GM18858 (cell line): ENCODE data around the gene KCNJ14.

Experiments used
- ATAC-seq: cut with Tn5 transposase; IDR thresholded peaks from one replicate; pipeline ENCODE4 v1.9.1; 2021; ENCODE audit not compliant: unreplicated experiment

Gene KCNJ14

DNA sequence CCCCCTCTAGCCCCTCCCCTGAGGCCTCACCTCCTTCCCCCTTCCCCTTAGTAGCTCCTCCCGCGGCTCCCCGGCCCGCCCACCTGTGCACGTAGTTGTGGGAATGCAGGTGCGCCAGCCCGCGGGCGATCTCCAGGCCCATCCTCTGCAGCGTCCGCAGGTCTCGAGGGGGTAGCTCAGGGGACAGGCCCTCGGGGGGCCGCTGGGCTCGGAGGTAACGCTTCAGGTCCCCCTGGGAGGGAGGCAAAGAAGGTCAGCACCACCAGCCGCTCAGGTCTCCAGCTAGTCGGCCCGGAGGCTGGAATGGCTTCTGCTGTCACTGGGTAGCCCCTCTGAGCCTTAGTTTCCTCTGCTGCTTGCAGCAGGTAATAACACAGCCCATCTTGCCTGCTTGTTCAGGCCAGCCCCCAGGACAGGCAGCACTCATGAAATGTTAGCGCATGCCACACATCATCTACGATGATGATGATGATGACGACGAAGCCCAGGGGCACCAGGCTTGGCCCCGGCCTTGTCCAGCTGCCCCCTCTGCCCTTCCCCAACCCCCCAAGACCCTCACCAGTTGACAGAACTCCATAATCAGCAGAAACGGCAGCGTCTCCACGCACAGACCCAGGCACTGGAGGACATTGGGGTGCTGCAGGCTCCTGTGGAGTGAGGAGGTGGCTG, 47.1 kb downstream of the KCNJ14 start:
- ATAC-seq = no peak

DNA sequence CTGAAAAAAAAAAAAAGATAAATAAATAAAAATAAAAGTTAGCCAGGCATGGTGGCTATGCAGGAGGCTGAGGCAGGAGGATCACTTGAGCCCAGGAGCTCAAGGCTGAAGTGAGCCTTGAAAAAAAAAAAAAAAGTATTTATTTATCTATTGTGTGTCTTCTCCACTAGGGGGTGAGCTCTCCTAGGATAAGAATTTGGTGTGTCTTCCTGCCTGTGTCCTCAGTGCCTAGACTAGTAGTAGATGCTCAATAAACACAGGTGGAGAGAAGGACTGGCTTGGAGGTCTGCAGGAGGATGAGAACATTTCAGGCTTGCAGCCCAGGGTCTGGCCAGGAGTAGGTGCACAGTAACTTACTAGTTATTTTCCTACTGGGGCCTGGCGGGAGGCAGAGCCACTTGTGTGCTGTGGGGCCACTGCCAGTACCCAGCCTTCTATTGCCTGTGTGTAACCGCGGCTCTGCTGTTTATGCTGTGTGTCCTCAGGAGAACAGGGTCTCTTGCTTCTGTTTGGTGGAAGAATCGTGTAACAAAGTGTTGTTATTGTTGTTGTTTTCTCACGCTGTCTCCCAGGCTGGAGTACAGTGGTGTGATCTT, 50.9 kb downstream of the KCNJ14 start:
- no peak for ATAC-seq

DNA sequence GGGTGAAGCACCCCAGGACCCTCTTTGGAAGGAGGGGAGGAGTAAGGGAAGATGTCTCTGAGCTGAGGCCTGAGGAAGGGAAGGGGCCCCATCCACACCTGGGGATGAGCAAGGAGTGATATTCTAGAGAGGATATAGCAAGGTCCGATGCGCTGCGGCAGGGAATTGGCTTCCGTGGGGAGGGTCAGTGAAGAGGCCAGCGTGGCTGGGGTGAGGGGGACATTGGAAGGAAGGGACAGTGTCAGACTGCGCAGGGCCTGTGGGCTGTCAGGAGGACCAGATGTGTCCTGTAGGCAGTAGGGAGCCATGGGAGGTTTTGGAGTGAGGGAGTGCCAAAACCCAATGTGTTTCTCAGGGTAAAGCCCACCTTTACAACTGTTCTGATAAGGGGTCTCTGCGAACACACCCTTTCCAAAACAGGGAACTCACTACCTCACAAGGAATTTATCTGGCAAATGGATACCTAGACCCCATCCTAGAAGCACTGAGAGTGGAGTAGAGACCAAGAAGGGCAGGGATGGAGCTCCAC, 52.6 kb downstream of the KCNJ14 start:
- no peak for ATAC-seq

DNA sequence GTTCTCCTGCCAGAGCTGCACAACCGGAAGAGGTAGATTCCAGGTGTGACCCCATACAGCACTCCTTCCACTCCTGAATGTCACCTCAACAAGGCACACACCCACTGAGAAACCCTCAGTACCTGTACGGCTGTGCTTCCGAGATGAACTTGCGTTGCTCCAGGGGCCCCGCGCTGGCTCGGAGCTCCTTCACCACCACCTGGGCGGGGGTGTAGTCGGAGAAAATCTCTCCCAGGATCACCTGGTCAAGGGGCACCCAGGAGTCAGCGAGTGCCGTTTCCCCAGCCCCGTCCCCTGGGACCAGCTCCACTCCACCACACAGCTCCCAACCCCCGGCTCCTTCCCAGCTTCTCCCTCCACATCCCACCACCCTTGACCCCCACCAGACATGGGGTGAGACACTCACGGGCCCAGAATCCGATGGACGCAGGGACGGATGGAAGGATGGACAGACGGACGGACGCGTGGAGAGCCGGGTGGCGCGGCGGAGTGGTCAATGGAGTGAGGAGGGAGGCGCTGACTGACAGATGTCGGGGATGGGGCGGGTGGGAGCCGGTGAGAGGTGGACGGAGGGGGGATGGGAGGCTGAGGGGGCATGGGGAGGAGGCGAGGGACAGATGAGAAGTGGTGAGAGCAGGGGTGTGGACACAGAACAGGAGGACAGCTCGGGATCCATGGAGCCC, 53.5 kb downstream of the KCNJ14 start:
- ATAC-seq = no peak

DNA sequence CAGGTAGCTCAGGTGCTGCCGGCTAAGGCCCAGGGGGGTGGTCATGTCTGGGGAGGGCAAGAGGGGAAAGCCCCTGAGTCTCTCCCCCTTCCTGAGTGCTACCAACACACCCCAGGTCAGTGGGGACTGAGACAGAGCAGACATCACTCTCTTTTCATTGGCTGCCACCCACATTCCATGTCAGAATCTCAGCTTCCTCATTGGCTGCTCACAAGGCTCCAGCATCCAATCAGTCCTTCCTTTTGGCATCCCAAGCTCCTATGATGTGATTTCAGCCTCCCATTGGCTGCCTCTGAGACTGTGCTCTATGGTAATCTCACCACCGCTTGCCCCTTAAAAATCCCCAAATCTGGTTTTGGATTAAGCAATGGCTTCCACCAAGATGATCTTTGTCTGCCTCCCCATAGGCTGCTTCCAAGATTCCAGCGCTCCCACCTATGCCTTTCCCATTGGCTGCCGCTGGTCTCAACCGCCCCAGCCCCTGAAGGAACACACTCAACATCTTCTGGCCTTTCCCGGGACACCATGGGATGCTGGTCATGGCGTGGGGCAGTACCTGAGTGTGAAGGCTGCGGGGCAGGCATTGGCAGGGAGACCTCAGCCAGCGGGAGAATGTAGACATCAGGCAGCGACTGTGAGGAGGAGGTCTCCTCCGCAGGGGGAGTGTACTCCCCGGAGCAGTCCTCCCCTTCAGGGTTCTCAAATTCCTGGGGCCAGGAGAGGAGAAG, 54.3 kb downstream of the KCNJ14 start:
- ATAC-seq = no peak

DNA sequence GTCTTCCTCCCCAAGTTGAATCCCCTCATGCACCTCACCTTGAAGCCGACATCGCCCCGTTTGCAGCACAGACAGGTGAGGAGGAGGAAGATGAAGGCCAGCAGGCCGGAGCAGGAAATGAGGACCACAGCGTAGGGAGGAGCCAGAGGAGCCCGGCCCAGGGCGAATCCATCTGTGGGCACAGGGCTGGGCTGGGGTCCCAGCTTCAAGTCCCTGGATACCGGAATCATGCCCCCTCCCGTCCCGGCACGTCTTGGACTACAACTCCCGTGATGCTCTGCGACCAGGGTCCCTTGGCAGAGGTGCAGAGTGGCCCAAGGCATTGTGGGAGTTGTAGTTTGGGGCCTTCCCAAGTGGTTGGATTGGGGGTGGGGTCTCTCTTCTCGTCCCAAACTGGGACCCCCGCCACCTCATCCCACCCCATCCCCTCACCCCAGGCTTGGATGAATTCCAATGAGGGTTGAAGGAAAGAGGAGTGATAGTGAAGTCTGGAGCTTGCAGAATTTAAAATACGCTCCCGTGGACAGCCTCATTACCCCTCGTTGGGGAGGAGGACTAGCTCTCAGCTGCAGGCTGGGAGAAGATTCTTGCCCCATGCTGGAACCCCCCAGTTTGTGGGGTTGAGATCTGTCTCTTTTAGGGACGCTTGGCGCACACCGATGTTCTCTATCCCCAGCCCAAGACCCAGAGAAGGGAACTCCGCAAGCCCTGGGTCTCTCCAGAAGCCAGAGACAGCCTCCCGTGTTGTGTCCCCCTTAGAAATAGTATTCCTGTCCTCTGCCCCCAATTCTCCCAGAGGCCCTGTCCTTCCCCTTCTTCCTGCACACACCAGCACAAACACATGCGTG, 55.3 kb downstream of the KCNJ14 start:
- ATAC-seq = no peak

DNA sequence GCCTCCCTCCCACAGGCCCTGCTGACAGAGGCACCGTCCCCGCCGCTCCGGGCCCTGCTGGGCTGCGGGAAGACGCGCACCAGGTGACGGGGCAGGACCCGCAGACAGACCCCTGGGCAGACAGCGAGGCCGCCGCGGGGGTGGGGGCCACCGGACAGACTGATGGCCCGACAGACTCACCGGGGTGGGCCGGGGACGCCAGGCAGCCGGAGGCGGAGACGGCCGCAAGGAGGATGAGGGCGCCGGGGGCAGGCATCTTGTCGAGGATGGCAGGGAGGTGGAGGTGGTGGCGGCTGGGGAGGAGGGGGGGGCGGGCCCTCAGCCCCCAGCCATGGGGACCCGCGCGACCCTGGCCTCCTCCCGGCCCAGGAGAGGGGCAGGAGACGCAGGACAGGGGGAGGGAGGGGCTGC, 56.0 kb downstream of the KCNJ14 start:
- ATAC-seq = no peak

DNA sequence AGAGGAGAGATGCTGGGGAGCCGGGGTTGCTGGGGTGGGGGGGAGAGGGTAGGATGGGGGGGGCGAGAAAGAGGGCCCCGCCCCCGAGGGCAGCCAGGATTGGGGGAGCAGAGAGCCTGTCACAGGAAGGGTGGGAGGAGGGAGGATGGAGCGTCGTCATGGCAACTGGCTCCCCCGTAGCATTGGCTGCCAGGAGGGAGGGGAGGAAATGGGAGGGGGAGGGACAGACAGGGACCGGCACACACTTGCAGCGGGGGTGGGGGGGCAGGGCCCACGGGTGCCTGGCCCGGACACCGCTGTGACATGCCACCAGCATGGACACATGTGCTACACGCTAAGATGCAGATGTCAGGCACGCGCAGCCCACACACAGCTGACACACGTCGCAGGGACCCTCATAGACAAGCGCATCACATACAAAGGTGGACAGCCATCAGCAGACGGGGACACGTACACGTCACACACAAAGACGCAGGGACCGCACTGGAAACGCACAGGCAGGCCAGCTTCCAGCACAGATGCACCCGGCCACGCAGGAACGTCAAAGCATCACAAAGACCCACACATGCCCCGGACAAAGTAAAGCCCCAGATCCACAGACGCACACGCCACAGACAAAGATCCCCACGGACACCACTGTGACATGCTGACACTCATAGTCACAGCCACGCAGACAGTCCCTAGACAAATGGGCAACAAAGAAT, 56.6 kb downstream of the KCNJ14 start, which contains the start of gene LMTK3:
TSS of gene LMTK3 (minus strand) at position 36 of the 704 bp plus-strand sequence. CDS start 259 bp downstream, outside the sequence.
- ATAC-seq = no peak

DNA sequence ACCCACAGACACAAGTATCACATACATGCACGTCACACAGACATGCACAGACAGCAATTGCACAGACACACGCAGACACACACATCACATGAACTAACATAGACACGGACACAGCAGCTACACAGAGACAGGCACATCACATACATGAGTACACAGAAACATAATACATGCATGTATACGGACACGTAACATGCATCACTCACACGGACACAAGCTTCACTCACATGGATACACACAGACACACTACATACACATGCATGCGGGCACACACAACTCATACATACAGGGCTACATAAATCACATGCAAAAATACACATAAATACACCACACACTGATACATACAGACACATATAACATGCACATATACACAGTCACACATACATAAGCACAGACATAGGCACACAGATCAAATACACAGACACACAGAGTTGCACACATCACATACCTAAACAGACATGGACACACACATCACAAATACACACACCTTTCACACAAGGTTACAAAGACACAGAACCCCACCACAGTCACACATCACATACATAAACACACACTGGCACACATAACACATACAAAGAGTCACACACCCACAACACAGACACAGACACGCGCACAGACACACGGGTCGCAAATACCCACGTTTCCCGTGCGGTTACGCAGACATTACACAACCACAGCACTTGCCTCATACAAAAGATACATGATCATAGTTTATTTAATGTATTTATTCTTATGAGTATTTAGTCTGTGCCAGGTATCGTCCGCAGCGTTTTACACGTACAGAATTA, 57.3 kb downstream of the KCNJ14 start:
- no peak for ATAC-seq

DNA sequence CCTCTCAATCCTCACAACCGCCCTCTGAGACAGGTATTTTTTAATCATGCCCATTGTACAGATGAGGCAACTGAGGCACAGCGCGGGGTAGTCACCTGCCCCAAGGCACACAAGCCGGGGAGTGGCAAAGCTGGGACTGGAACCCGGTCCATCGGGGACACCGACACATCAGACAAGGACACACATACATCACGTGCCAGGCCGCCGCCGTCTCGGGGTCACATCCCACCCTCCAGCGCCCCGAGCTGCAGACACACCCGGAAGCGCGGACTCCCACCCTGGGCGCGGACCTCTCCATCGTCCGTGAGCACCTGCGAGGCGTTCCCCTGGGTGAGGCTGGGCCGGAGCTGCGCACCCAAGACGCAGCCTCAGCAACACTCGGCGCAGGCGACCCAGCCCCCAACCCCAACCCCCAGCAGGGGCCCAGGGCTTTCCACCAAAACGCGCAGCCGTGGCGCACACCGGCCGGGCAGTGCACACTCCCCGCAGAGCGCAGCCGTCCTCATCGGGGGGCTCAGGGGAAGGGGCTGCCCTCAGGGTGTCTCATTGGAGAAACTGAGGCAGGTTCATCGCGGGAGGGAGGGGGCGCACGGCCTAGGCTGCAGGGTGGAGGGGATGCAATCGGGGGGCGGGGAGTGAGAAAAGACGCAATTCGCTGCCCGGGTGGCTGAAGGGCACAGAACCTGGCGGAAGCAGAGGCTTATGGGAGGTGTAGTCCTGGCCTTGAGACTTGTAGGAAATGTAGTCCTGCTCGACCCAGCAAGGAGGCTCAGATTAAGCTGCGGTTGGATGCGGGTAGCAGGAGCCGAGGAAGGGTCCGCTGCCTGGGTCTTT, 58.1 kb downstream of the KCNJ14 start:
- ATAC-seq = no peak

DNA sequence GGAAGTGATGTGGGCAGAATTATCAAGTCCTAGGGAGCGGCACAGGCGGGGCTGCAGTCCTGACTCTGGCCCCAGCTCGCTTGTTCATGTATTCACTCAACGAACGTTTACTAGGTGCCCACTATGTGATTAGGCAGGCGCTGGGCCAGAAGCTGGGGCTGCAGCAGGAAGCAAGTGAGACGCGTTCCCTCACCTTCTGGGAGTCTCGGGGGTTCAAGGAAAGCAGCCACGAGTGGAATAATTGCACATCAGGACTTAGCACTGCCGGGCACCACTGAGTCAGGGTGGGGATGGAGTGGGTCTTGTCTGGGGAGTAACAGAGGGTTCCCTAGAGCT, 58.7 kb downstream of the KCNJ14 start:
- no peak for ATAC-seq

DNA sequence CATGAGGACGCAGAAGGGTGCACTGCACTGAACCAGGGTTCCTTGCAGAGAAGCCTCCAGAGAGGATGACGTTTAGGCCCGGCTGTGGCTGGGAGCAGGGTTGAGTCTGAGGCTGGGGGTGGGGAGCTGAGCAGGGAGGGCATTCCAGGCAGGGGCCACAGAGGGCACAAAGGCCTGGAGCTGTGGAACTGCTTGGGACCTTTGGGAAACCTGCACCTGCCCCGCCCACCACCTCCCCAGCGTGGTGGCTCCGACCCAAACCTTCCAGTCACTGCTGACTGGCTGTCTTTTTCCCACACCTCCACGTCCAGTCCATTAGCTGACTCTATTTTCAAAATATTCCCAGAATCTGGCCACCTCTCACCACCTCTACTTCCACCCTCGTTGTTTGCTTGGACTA, 61.2 kb downstream of the KCNJ14 start:
- ATAC-seq = no peak
